Mesodermal cell (in vitro differentiated cells): ENCODE data around the gene ACVR1.
"Not testable (repeated sequence)": the region's sequence is repeated elsewhere in the genome, so short reads cannot be mapped to it uniquely, and the experiment has no call there.

Experiments used
- H3K27ac ChIP-seq: 2 replicates; pipeline ENCODE4 v1.7.0; 2013; ENCODE audit warnings: mild to moderate bottlenecking, low read depth, low read length, moderate library complexity; ENCODE audit not compliant: severe bottlenecking
- H3K36me3 ChIP-seq: 2 replicates; pipeline ENCODE4 v1.7.1; 2013; ENCODE audit warnings: mild to moderate bottlenecking, low read length, moderate library complexity; ENCODE audit not compliant: control insufficient read depth, insufficient read depth
- H3K4me1 ChIP-seq: one replicate; pipeline ENCODE4 v1.7.1; 2013; ENCODE audit warnings: mild to moderate bottlenecking, low read length; ENCODE audit not compliant: insufficient read depth, control insufficient read depth, poor library complexity, severe bottlenecking
- H3K4me3 ChIP-seq: 2 replicates; pipeline ENCODE4 v1.7.0; 2013; ENCODE audit warnings: low read length, control low read depth, mild to moderate bottlenecking; ENCODE audit not compliant: insufficient read depth, poor library complexity, severe bottlenecking; ENCODE audit errors: extremely low read depth
- H3K9me3 ChIP-seq: 2 replicates; pipeline ENCODE4 v1.7.1; 2013; ENCODE audit warnings: mild to moderate bottlenecking, low read length, moderate library complexity; ENCODE audit not compliant: control insufficient read depth
- WGBS, 2 experiments: methylation state at CpG; one replicate each; pipeline ENCODE4 v1.1.5; 2013; ENCODE audit warnings: missing lambda C conversion rate in 2 of 2; ENCODE audit not compliant: insufficient coverage in 2 of 2; 5-methylcytosine and 5-hydroxymethylcytosine counted together

The ACVR1 gene

DNA sequence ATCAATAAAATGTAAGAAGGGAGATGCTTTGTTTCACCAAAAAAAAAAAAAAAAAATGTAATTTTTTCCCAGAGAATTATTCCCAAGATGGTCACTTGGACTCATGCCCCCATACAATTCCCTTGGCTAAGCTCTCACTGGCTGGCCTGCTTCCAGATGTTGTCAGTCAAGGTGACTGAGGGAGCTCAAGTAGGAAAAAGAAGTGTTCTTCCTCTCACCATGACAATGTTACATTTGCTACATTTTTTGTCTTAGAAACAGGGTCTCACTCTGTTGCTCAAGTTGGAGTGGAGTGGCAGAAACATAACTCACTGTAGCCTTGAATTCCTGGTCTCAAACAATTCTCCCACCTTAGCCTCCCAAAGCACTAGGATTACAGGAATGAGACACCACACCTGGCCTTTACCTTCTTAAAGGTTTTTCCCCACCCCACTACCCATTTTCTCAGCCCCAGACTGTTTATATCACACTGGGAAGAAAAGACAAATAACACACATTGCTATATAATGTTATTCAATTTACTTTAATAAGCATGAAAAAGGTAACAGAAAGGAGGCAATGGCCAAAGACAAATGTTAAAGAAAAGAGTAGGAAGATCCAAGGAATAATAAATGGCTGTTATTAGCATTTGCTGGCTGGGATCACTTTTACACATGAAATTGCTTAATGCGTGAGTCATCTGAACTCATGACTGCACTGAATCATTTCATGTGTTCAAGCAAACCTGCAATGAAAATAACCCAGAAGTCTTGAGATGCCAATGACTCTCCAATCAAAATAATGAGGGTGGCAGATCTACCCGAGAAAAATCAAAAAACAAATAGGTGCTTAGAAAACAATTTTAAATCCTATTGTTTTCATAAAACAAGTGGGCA is 45.2 kb downstream of the ACVR1 start:
- Histone ChIP-seq H3K27ac (peak overlapping the region; percentile 18), H3K36me3 (peaks cover 15% of the 10 kb centered on the region), H3K4me3 (no peak overlapping the region), H3K4me1 (peaks cover 17% of the 10 kb centered on the region), H3K9me3 (no peaks in the 10 kb centered on the region)
- WGBS, 2 experiments, result 100% methylated on average over 1 of the region's 2 CpGs; no CpG with 5 or more reads in 1 of the 2 experiments

DNA sequence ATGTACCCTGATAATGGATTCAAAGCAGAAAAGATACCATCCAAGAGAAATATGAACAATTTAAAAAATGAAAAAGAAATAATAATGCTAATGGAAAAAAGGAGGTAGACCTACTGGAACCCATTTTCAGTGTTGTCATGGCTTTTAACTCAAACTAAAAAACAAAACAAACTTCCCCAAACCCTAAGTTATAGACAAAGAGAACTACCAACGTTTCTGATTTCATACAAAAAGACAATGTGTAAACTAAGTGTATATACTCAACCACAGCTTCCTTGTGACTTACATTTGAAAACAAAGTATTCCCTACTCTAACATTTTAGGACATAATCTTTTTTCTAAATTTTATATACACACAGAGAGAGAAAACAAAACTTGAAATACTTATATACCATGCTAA is 45.9 kb downstream of the ACVR1 start:
- Histone ChIP-seq H3K9me3 (no peaks in the 10 kb centered on the region), H3K4me1 (peaks cover 17% of the 10 kb centered on the region), H3K27ac (no peak overlapping the region), H3K4me3 (no peak overlapping the region), H3K36me3 (peaks cover 22% of the 10 kb centered on the region)
- WGBS, 2 experiments, result no CpG with 5 or more reads among the region's 1 CpG

DNA sequence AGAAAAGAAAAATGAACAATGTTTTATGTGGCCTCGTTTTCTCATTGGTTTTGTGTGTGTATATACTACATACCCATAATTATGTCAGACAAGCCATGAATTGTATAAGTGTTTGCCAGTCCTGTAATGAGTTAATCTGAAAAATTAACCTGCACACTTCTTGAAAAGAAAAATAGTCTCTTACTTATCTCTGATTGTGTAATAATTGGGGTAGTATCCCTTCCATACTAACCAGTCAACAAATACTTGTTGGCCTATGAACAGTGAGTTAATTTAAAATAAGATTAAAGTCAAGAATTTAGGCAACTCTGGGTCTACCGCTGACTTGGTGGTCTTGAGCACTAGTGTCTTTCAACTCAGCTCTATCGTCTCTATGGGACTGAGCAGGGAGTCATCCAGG is 48.8 kb downstream of the ACVR1 start:
- H3K4me1 ChIP-seq, result peaks cover 31% of the 10 kb centered on the region
- no peaks in the 10 kb centered on the region for H3K9me3 ChIP-seq
- H3K36me3 ChIP-seq, result peaks cover 22% of the 10 kb centered on the region
- no peak overlapping the region for H3K4me3 ChIP-seq
- no peak overlapping the region for H3K27ac ChIP-seq
- WGBS, 2 experiments, result 87 to 95% methylated on average over 2 of the region's 3 CpGs

DNA sequence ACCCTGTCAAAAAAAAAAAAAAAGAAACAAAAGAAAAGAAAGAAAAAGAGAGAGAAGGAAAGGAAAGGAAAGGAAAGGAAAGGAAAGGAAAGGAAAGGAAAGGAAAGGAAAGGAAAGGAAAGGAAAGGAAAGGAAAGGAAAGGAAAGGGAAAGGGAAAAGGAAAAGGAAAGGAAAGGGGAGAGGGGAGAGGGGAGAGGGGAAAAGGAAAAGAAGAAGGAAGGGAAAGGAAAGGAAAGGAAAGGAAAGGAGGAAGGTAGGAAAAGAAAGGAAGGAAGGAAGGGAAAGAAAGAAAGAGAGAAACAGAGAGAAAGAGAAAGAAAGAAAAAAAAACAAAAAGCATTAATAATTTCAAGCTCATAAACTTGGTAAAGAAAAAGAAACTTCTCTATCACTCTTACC is 49.5 kb downstream of the ACVR1 start:
- Histone ChIP-seq H3K4me1 (peaks cover 26% of the 10 kb centered on the region), H3K36me3 (peaks cover 22% of the 10 kb centered on the region)
- not testable (repeated sequence) for H3K9me3 ChIP-seq, H3K27ac ChIP-seq, H3K4me3 ChIP-seq

DNA sequence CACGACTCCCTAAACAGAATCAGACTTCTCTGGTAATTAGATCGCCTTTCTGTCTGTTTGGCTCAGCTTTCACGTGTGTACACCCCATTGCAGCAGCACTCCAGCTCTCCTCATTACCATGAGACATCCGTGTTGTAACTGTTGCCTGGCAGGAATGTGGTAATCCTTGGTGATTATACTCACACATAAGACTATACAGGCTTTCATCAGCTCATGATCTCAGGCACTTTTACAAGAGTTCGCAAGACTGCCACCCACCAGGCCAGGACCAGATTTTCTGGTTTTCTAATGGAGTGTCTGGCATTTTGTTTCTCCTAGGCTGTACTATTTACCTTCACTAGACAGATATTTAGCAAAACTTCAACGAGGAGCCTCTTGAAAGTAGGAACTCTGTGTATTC is 50.2 kb downstream of the ACVR1 start:
- H3K27ac ChIP-seq, result peak overlapping the region; percentile 26
- H3K36me3 ChIP-seq, result peaks cover 22% of the 10 kb centered on the region
- H3K4me1 ChIP-seq, result peaks cover 18% of the 10 kb centered on the region
- no peaks in the 10 kb centered on the region for H3K9me3 ChIP-seq
- no peak overlapping the region for H3K4me3 ChIP-seq
- 82% methylated on average over 3 of the region's 6 CpGs; no CpG with 5 or more reads in 1 of the 2 experiments for WGBS, 2 experiments

DNA sequence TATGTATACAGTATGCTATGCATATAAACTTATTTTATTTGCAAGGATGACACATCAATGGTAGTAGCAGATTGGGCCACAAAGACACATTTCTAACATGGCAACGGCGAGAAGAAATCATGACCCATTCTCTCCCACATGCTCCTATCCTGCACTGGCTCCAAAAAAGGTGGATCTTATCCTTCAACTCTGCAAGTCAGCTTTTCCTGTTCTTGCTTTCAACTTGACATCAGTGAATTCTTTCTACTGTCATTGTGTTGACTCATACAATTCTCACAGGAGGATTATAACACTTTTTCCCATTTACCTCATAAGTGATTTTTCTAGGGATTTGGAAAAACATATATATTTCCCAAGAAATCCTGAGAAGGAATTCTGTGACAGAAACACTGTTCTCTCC is 53.1 kb downstream of the ACVR1 start:
- Histone ChIP-seq H3K4me1 (peaks cover 17% of the 10 kb centered on the region), H3K4me3 (no peak overlapping the region), H3K27ac (peak overlapping the region; percentile 18), H3K36me3 (peaks cover 27% of the 10 kb centered on the region), H3K9me3 (no peaks in the 10 kb centered on the region)
- 96 to 100% methylated on average over 2 of the region's 2 CpGs for WGBS, 2 experiments

DNA sequence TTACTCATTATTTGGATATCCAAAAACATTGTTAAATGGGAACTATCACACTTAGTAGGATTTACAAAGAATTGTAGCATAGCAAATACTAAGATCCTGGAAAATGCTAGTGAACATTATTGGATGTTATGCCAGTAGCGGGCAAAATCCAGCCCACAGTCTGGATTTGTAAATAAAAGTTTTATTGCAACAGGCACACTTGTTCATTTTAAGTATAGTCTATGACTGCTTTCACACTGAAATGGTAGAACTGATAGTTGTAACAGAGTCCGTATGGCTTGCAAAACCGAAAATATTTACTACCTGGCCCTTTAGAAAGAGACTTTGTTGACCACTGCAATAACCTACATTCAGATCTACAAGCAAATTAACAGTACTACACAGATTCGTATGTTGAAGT is 53.6 kb downstream of the ACVR1 start:
- no peak overlapping the region for H3K27ac ChIP-seq
- WGBS, 2 experiments, result 95 to 100% methylated on average over 2 to 3 of the region's 4 CpGs

DNA sequence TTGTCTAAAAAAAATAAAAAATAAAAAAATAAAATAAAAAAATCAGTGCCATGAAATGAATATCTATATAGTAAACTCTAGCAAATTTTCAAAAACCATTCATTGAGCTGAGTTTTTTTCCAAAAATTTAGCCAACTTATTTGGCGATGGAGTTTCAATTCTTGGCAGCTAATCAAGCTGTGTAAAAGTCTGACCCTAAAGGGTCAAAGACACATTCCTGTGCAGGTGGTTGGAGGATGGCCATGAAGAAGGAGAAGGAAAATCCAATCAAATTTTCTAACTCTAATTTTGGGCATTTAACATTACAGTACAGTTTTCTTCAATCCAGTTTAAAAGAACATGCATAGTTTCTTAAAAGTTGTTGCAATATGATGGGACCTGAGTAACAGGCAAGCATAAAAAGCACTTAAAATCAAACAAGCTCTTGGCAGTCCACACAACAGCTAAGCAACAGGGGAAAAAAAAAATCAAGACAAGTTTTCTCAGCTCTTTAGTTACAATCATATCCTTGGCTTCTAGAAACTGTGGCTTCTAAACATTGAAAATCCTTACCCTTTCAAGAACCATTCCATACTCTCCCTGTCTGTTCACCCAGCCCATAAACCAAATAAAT is 54.5 kb downstream of the ACVR1 start:
- Histone ChIP-seq H3K36me3 (peaks cover 40% of the 10 kb centered on the region), H3K9me3 (no peaks in the 10 kb centered on the region), H3K27ac (no peak overlapping the region), H3K4me1 (peaks cover 17% of the 10 kb centered on the region), H3K4me3 (no peak overlapping the region)
- WGBS, 2 experiments, result 100% methylated on average over 1 of the region's 1 CpG; no CpG with 5 or more reads in 1 of the 2 experiments

More for the DNA sequence above, 53.6 kb downstream of the ACVR1 start:
- Histone ChIP-seq H3K36me3 (peaks cover 31% of the 10 kb centered on the region), H3K4me3 (no peak overlapping the region), H3K9me3 (no peaks in the 10 kb centered on the region), H3K4me1 (peaks cover 17% of the 10 kb centered on the region)

DNA sequence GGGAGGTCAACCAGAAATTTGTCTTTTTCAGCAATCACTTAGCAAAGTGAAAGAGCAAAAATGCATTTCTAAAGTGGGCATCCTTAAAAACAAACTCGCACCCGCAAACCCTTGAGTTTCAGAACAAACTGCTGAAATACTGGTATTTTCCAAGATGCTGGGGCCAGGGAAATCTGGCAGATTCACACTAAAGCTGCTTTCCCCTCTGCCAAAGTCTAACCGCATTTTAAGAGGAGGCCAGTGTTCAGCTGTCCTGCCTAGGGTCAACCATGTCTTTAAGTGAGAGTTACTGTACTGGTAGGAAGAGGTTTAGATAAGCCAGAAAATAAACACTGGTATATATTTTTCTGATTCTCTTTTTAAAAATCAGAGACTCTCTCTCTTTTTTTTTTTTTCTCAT is 55.9 kb downstream of the ACVR1 start:
- Histone ChIP-seq H3K9me3 (no peaks in the 10 kb centered on the region), H3K27ac (no peak overlapping the region), H3K36me3 (peaks cover 40% of the 10 kb centered on the region), H3K4me3 (no peak overlapping the region), H3K4me1 (peaks cover 17% of the 10 kb centered on the region)
- 94 to 100% methylated on average over 2 to 3 of the region's 3 CpGs for WGBS, 2 experiments

DNA sequence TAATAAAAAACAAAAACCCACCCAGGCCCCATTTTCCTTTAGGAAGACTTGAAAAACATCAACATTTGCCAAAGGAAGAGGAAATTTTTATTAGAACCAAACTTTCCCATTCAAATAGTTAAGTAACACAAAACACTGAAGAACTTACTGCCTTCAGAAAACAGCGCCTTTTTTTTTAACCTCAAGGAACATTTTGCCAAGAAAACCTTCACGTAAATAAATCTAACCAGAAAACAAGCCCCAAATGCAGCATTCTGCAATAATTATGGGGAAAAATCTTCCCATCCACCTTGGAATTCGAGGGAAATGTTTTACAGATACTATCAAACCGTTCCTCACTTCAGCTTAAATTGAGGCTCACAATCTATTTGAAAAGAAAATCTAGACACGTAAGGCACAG is 56.4 kb downstream of the ACVR1 start:
- Histone ChIP-seq H3K36me3 (peaks cover 37% of the 10 kb centered on the region), H3K9me3 (no peaks in the 10 kb centered on the region), H3K4me1 (peaks cover 14% of the 10 kb centered on the region), H3K4me3 (no peak overlapping the region), H3K27ac (no peak overlapping the region)
- 94% methylated on average over 4 of the region's 5 CpGs; no CpG with 5 or more reads in 1 of the 2 experiments for WGBS, 2 experiments

DNA sequence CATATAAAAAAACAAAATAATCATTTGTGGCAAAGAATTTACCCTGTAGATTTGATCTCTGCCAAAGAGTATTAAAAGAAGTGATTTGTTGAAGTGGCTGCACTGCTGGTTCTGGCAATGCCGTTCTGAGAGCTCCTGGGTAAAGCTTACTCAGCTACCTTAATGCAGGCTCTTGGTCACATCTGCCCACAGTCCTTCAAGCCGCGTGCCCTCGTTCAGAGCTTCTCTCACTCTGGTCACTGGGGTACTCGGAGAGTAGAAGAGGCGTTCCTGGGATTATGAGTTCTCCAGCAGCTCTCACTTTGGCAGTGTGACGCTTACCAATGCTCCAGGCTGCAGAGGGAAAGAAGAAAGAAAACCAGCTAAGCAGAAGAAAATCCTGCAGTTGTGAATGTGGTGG is 57.9 kb downstream of the ACVR1 start:
- no peak overlapping the region for H3K27ac ChIP-seq
- H3K36me3 ChIP-seq, result peaks cover 37% of the 10 kb centered on the region
- H3K4me3 ChIP-seq, result no peak overlapping the region
- no peaks in the 10 kb centered on the region for H3K9me3 ChIP-seq
- WGBS, 2 experiments, result 96% methylated on average over 4 to 6 of the region's 7 CpGs
- peaks cover 6% of the 10 kb centered on the region for H3K4me1 ChIP-seq
